ENCODE results near the gene DPY19L3. TPM values are rescaled to one million over a fixed set of nuclear protein-coding genes. Genes with fewer than 3 reads are reported as not detected.
"Not testable (repeated sequence)": the region's sequence is repeated elsewhere in the genome, so short reads cannot be mapped to it uniquely, and the experiment has no call there.

The DPY19L3 gene
- total RNA-seq, 2 experiments from 2014 or later: 10.4 to 12.4 TPM

DNA sequence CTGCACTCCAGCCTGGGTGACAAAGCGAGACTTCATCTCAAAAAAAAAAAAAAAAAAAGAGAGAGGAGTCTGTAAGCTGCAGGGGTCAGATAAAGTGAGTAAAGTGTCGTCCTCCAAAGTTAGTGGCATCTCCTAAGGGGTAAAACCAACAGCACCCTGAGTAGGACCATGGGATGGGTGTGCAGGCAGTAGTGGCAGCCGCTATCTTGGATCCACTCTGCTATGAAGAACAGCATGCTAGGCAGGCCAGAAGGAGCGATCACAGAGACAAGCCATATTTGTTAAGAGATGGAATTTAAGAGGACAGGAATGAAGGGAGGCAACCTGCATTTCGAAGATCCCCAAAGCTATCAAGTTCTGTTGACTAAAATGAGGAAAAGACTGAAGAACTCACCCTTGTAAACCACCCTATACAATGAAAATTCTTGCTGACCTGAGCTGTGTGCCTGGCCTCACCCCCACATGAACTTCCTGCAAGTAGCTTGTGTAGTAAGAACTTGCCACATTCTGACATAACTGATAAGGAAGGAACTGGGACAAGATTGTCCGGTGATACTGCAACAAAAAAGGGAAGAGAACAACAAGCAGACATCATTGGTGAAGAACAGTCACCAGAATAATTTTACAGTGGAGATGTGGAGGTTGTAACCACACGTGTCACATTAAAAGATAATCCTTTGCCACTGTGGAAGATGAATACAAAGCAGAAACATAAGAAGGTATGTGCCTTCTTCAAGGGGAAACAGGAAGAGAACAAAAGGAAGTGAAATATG is 16.2 kb downstream of the DPY19L3 start:
- ChIA-PET CTCF (no interaction called here), POLR2A (no interaction called here)
- DNase-seq: no peak
- intact Hi-C loops (cut with micrococcal nuclease): no loop called here
- H3K9me3 Mint-ChIP-seq: no peaks in the 10 kb centered on the region
- no peak for ATAC-seq
- no peak overlapping the region for H3K4me3 Mint-ChIP-seq
- no peaks in the 10 kb centered on the region for H3K27me3 Mint-ChIP-seq
- peaks cover 10% of the 10 kb centered on the region for H3K36me3 Mint-ChIP-seq (ENCODE audit: low read depth)
- peaks cover 15% of the 10 kb centered on the region for H3K4me1 Mint-ChIP-seq (ENCODE audit: low read depth)
- TF ChIP-seq, protein P1, sequence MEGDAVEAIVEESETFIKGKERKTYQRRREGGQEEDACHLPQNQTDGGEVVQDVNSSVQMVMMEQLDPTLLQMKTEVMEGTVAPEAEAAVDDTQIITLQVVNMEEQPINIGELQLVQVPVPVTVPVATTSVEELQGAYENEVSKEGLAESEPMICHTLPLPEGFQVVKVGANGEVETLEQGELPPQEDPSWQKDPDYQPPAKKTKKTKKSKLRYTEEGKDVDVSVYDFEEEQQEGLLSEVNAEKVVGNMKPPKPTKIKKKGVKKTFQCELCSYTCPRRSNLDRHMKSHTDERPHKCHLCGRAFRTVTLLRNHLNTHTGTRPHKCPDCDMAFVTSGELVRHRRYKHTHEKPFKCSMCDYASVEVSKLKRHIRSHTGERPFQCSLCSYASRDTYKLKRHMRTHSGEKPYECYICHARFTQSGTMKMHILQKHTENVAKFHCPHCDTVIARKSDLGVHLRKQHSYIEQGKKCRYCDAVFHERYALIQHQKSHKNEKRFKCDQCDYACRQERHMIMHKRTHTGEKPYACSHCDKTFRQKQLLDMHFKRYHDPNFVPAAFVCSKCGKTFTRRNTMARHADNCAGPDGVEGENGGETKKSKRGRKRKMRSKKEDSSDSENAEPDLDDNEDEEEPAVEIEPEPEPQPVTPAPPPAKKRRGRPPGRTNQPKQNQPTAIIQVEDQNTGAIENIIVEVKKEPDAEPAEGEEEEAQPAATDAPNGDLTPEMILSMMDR (IDR thresholded peaks at IDR 0.05): no peak
- peak overlapping the region; percentile 8 for H3K27ac Mint-ChIP-seq

- TF ChIP-seq, protein P1 (IDR thresholded peaks at IDR 0.05): no peak
- intact Hi-C loops (cut with micrococcal nuclease): no loop called here
- Mint-ChIP-seq H3K27me3 (no peaks in the 10 kb centered on the region), H3K4me3 (no peak overlapping the region), H3K4me1 (ENCODE audit: low read depth) (peaks cover 15% of the 10 kb centered on the region), H3K27ac (no peak overlapping the region), H3K36me3 (ENCODE audit: low read depth) (peaks cover 7% of the 10 kb centered on the region), H3K9me3 (no peaks in the 10 kb centered on the region)
- POLR2A ChIA-PET: no interaction called here
- CTCF ChIA-PET: no interaction called here
- ATAC-seq (no peak), DNase-seq (no peak)
Measured at GRCh38 chr19:32422435-32422834, 16.9 kb downstream of the DPY19L3 start.

GRCh38 chr19:32423944-32424343 is 18.4 kb downstream of the DPY19L3 start:
- H3K36me3 Mint-ChIP-seq (ENCODE audit: low read depth): not testable (repeated sequence)

GRCh38 chr19:32427536-32427935 is 22.0 kb downstream of the DPY19L3 start:
- POLR2A ChIA-PET: no interaction called here
- no peak for DNase-seq

More at GRCh38 chr19:32423944-32424343, 18.4 kb downstream of the DPY19L3 start:
- intact Hi-C loops (cut with micrococcal nuclease); H3K4me1 Mint-ChIP-seq (ENCODE audit: low read depth); H3K27me3 Mint-ChIP-seq; H3K9me3 Mint-ChIP-seq; ATAC-seq; DNase-seq; H3K27ac Mint-ChIP-seq; H3K4me3 Mint-ChIP-seq: not testable (repeated sequence)
- POLR2A ChIA-PET: interaction anchor here (1.4 kb wide), 1 partner anchor 18 kb away, joined by 4 read pairs; the partner anchor contains the start of gene DPY19L3
- CTCF ChIA-PET: interaction anchor here (0.7 kb wide), 1 partner anchor 37 kb away, joined by 3 read pairs; no protein-coding TSS in a partner anchor

GRCh38 chr19:32436692-32437091 is 31.1 kb downstream of the DPY19L3 start:
- ChIA-PET CTCF (interaction anchor here (0.7 to 1.8 kb wide), 2 partner anchors 21 to 134 kb away, joined by 3 to 4 read pairs; no protein-coding TSS in a partner anchor), POLR2A (no interaction called here)
- Mint-ChIP-seq H3K9me3 (no peaks in the 10 kb centered on the region), H3K36me3 (ENCODE audit: low read depth) (peaks cover 19% of the 10 kb centered on the region), H3K4me1 (ENCODE audit: low read depth) (no peaks in the 10 kb centered on the region), H3K27me3 (no peaks in the 10 kb centered on the region), H3K27ac (no peak overlapping the region), H3K4me3 (no peak overlapping the region)
- intact Hi-C loops (cut with micrococcal nuclease): no loop called here
- DNase-seq (no peak), ATAC-seq (no peak)
- TF ChIP-seq, protein P1 (IDR thresholded peaks at IDR 0.05): no peak

More at GRCh38 chr19:32427536-32427935, 22.0 kb downstream of the DPY19L3 start:
- no peaks in the 10 kb centered on the region for H3K27me3 Mint-ChIP-seq
- CTCF ChIA-PET: no interaction called here
- ATAC-seq: no peak
- H3K27ac Mint-ChIP-seq: no peak overlapping the region
- no peaks in the 10 kb centered on the region for H3K9me3 Mint-ChIP-seq
- no peaks in the 10 kb centered on the region for H3K4me1 Mint-ChIP-seq (ENCODE audit: low read depth)
- TF ChIP-seq, protein P1 (IDR thresholded peaks at IDR 0.05): no peak
- intact Hi-C loops (cut with micrococcal nuclease): no loop called here
- H3K36me3 Mint-ChIP-seq (ENCODE audit: low read depth): no peaks in the 10 kb centered on the region
- no peak overlapping the region for H3K4me3 Mint-ChIP-seq
